HG03460 (cell line): ENCODE data around the gene SOHLH2.

Experiments
- ATAC-seq: cut with Tn5 transposase; IDR thresholded peaks from one replicate; pipeline ENCODE4 v1.9.1; 2021; ENCODE audit not compliant: unreplicated experiment

SOHLH2 gene, protein sequence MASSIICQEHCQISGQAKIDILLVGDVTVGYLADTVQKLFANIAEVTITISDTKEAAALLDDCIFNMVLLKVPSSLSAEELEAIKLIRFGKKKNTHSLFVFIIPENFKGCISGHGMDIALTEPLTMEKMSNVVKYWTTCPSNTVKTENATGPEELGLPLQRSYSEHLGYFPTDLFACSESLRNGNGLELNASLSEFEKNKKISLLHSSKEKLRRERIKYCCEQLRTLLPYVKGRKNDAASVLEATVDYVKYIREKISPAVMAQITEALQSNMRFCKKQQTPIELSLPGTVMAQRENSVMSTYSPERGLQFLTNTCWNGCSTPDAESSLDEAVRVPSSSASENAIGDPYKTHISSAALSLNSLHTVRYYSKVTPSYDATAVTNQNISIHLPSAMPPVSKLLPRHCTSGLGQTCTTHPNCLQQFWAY

DNA sequence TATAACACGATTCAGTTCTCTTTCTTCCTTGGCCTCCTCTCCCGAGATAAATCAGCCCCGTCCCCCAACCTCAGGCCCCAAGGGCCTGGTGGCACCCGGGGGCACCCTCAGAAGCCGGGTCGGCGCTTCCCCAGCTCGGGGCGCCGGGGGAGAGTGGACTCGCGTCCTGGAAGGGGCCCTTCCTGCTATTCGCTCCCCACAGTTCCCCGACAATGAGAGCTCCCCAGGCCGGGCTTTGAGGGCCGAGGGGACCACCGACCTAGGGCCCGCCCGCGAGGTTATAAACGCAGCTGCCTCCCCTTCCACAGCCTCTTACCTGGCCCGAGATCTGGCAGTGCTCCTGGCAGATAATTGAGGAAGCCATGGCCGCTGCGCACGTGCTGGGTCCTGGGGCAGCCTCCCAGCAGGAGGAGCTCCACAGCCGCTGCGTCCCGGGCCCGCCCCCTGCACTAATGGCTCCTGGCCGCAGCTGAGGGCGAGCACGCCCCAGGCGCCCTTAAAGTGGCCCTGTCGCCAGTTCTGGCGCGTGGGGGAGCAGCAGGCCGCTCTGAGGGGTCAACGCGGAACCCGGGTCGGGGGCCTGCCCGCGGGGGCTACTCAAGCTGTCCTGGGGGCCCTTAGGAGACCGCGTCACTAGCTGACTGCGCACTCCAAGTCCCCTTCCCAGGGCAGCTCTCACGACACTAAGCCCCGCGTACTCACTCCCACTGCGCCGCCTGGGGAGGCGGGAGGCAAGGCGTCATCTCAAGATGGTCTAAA is at the start of gene SOHLH2:
Gene SOHLH2 (minus strand): TSS at position 394 of the 759 bp plus-strand sequence. CDS start 30 bp downstream, at position 364.
- no peak for ATAC-seq

DNA sequence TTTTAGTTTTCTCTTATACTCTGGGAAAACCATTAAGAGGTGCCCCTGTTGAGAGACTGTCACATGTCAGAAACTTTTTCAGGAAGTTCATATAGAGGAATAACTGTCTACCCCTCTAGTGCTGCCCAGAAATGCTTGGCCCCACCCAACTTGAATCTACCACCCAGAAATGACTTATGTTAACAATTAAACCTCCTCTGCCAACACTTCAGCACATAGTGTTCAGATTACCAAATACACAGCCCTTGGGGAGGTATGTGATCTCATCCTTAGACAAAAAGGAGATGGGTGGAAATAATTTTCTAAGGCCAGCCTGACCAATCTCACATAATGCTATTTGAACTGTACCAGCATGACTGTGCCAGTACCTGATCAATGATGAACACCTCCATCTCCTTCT is 47.6 kb upstream of the SOHLH2 start:
- no peak for ATAC-seq

DNA sequence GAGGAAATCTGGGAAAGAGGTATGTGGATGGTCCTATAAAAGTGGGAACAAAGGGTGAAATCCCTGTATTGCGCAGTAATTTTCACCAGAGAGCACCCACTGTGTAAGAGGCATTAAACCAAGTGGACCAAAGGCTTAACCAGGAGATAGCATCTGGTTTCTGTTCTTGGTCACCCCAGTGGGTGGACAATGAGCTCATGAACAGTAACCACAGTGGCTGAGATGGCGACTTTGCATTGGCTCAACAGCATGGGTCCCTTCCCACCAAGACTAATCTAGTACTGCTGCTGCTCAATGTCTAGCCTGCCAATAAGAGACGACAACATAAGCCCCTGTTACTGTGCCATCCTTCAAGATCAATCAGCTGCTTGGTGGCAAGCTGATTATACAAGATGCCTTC is 46.7 kb upstream of the SOHLH2 start:
- no peak for ATAC-seq

DNA sequence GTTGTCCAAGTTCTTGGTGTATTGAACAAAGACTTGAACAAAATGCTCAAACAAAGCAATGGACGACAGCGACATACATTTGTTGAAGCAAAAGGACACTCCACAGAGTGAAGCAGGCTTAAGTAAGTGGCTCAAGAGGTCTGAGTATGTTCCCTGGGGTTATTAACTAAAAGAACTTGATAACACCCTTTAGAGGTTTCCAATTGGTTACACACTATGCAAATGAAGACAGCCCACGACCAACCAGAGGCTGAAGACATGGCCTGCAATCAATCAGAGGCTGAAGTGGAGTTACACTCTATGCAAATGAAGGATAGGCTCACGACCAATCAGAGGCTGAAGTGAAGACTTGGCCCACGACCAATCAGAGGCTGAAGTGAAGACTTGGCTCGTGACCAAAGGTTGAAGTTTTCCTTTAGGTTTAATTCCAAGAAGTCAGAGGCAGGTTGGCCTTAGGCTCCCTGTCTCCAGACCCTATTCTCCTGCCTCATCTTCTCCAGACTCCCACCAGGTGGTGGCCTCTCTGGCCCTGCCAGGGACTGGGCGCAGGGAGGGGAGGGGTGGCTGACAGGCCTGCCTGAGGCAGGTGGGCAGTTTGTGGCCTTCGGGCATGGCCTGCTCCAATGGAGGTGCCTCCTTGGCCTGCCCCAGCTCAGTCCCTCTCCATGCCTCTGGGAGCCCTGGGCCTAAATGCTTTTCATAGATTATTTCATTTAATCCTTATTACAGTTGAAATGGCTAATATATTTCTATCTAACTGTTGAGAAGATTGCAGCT is 45.2 kb upstream of the SOHLH2 start:
- ATAC-seq: no peak

DNA sequence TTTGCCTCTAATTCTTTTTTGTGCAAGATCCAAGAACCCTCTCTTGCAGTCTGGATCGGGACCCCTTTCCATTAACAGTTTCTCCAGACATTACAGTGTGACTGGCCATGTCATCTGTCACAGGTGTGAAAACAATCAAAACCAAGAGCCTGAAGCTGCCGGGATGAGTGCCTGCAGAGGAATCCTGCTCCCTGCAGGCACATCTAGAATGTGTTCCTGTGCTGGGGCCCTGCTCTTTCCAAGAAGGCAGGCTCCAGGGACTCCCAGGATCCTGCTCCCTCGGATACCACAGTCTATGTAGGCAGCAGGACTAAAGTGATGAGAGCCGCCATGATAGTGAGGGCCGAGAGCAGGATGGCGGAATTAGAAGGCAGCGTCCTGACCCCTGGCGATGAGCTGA is 44.5 kb upstream of the SOHLH2 start:
- ATAC-seq: no peak

DNA sequence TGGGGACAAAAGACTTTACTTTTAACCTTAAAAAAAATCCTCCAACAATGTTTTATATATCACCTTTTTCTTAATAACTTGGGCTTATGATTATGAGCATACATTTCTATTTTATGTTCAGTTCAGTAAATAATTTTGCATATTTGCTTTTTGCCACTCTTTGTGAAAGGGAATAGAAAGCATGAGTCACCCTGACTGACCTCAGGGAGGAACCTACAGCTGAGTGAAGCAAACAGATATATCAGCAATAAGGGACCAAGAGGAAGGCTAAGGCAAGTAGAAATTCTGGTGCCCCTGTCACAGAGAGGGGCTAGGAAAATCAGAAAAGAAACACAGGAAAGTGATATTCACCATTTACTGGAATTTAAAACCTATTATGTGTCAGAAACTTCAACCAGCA is 37.2 kb upstream of the SOHLH2 start:
- no peak for ATAC-seq

DNA sequence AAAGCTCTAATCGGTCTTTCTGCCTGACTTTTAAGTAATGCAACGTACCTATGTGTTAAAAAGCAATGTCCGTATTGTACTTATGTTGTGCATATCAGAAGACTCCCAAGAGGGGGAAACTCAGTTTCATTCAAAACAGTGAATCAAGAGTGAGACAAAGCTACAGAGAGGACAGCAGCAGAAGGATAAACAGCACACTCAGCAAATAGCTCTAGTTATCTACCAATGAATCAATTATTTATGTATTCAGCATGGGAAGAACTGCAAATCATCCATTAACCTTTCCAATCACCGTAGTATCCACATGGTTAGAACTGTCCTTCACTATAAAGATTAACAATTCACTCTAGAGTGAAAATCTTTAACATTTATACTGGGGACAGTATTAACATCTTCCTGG is 36.7 kb upstream of the SOHLH2 start:
- ATAC-seq: no peak

DNA sequence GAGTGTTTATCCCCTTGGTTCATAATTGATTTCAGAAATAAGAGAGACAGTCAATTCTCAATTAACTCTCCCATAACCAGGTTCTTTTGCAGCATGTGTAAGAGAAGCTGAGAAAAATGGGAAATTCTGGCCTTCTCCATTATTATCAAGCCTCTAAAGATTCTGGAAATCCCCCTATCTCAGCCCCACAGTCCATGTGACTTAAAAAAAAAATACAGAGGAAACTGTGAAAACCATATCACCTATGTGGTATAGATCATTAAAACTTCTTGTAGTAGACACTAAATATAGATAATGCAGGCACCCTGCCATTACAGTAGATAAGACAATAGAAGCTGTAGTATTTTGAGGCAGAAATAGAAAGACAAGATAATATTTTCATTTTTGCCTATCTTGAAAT is 34.3 kb upstream of the SOHLH2 start:
- ATAC-seq: no peak

DNA sequence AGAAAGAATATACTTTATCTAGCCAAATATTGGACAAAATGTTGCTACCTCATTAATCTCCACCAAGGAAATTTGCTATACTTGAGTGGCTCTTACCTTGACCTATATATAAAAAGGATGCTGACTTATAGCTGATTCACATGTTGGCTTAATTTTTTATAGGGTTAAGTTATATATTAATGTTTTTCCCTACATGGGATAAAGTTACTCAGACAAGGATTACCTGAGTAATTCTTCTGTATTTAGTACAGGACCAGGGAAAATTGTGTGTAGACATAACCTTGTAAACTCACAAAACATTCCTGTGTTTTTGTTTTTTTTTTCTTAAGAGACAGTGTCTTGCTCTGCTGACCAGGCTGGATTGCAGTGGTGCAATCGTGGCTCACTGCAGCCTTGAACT is 30.6 kb upstream of the SOHLH2 start:
- ATAC-seq: no peak

DNA sequence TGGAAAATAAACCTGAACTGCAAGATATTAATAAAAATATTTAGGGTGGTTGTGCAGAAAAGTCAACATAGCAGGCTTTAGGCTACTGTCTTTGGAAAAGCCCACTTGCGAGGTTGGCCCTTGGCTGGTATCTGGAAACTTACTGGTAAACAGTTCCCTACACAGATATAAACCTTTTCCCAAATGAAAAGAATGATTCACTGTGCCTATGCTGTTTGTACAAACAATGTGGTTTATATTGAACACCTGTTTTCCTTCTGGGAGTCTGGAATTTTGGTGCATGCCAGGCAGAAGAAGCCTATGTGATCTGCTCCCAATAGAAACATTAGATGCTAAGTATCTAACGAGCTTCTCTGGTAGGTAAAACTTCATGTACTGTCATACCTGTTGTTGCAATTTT is 29.7 kb upstream of the SOHLH2 start:
- no peak for ATAC-seq

DNA sequence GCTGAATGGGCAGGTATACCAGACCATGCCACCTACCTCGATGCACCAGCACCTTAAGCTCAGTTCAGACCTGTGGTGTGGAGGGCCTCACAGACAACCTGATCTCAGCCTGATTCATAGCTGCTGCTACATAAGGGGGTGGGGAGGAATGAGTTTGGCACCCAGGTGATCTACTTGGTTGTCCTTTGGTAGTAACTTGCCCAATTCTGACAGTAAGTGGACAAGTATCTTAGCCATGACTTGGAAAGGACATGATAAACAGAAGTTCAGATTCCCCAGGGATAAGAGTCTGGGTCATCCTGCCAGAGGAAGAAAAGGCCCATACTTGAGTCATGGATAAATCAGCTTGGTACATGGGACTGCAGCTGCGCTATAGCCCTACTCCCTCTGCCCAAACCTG is 28.4 kb upstream of the SOHLH2 start:
- ATAC-seq: no peak

DNA sequence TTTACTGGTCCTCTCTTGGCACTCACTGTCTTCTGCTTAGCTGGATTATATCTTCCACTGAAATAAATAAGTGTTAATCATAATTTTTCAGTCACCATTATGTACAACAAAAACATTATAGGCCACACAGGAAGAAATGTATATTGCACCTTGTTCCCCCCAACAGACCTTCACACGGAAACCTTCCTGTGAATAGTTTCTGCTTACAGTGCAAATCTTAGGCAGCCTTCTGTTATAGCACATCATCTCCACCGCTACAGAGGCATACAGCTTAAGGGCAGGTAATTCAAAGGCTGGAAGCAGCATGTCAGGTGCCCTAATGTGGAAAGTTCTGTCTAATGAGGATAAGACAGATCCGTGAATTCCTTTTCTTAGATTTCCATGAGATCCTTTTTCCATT is 16.9 kb upstream of the SOHLH2 start:
- ATAC-seq: no peak

DNA sequence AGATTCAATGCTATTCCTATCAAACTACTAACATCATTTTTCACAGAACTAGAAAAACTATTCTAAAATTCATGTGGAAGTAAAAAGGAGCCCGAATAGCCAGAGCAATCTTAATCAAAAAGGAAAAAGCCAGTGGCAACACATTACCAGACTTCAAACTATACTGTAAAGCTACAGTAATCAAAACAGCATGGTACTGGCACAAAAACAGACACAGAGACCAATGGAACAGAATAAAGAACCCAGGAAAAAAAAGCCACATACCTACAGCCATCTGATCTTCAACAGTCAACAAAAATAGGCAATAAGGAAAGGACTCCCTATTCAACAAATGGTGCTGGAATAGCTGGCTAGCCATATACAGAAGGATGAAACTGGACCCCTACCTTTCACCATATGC is 10.4 kb upstream of the SOHLH2 start:
- ATAC-seq: no peak

DNA sequence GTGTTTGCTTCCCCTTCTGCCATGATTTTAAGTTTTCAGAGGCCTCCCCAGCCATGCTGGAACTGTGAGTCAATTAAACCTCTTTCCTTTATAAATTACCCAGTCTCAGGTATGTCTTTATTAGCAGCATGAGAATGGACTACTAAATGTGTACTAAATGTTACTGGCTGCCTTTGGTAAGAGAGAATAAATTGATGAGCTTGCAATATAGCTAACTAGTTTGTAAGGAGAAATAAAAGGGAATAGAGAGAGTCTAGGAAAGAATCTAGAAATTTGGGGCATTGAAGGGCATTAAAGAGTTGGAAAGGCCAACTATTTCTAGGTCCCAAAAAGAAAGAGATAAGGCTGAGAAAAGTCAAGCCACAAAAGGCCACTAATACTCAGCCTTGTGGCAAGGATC is 5.5 kb upstream of the SOHLH2 start:
- no peak for ATAC-seq

DNA sequence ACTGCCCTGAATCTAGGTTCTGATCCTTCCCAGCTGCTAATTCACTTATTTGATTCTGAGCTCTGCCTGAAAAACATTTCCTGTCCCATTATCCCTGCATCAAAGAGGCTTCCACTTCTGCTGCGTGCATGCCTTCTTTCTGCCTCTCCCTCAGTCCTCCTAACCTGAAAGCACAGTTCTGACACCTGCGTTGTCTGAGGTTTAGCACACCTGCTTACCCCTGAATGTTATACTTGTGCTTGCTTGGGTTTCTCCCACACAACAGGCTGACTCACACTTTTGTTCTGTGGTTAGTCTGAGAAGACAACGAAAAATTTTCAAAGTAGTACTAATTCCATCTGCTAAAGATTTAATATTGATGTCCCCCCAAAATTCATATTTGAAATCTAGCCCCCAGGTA is 3.1 kb upstream of the SOHLH2 start:
- no peak for ATAC-seq

DNA sequence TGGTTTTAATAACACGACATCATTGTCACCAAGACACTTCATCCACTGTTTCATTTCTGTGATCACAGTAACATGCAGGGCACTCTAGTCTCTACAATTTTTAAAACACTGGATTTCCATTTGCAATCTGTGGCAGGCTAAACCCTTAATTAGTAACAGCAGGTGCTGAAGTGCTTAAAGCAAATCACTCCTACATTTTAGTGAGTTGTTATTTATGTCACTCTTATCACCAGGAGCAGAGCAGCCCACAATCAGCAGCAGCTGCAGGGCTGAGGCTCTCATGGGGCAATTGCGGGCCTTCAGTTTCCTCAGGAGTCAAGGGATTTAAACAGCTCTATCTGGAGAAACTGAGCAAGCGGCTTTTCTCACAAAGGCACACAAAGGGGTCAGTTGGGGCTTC is 1.6 kb downstream of the SOHLH2 start:
- no peak for ATAC-seq

DNA sequence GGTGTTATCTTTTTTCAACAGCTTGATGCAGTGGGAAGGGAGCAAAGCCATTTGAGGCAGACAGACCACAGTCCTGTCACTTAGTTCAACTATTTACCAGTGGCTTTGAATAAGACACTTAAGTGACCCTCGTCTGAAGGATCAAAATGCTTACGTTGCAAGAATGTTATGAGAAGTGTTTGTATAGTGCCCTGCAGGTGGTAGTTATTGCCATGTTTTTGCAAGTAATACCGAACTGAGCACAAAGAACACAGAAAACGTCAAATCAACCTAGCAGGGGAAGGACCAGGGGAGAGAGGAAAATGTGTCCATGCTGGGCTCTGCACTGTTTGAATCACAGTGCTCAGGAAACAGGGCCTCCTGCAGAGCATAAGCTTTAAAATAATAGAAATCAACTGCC is 2.8 kb downstream of the SOHLH2 start:
- no peak for ATAC-seq

DNA sequence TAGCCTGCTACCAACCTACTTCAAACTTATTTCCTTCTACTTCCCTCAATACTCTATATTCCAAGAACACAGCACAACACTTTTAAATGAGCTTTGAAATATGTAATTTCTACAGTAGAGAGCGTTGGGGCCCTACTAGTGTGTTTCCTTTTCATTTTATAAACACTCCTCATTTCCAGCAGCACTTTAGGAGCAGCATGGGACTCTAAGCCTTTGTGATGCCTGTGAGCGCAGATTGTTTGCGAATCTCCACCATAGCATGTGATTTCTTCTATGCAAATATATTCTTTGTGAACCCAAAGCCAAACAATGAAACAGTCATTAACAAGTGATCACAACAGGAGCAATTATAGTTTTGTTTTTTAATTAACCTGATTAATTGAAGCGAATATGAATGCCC is 3.6 kb downstream of the SOHLH2 start:
- no peak for ATAC-seq

DNA sequence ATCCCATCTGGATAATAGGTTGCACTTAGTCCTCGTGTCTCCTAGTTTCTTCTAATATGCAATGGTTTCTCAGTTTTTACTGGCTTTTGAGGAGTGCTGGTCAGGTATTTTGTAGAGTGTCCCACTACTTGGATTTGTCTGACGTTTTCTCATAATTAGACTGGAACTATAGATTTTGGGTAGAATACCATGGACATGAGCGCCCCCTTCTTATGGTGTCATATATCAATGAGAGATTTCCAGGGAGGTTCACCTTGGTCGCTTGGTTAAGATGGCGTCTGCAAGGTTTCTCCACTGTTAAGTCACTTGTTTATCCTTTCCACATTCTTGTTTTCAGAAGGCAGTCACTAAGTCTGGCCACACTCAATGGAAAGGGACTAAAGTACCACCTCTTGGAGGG is 6.7 kb downstream of the SOHLH2 start:
- no peak for ATAC-seq

DNA sequence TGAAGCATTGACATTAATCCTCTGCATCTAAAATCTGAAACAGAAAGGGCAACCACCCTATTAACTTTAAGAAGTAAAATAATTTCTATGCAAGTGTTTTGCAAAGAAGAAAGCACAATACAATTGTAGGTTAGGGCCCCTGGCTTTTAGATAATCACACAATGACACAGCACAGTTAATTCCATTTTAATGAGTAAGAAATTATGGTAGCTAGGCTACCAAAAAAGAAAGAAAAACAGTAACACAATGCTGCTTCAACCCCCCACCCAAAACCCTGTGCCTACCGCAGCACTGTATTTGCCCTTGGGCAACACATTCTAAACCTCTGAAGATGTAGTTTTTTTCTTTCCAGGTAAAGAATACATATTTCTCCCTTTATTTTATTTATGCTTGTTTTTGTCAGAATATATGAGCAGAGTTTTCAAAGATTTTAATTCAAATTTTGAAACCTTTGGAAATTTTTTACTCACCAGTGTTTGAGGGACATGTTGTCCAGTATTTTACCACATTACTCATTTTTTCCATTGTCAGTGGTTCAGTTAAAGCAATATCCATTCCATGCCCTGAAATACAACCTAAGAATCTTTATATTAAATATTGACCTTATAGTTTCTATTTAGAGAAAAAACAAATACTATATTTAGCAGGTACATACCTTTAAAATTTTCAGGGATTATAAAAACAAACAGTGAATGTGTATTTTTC is 21.1 kb downstream of the SOHLH2 start:
- no peak for ATAC-seq

DNA sequence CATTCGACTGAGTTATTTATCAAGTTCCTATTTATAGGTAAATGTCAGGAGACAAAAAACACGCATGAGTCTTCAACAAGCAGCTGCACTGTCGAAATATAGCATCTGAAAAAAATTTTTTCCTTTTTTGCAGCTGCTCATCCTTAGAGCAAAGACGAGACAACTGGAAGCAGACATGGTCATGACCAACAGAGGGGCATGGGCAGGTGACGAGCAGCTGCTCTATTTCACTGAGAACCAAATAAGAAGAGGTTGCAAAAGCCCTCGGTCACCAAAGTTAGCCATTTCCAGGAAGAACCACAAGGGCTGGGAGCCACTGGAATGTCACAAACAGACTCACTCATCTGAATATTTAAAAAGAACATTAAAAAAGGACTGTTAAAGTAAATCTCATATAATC is 22.2 kb downstream of the SOHLH2 start:
- no peak for ATAC-seq
